GM12892 (cell line): ENCODE results near the gene CBFA2T3.

Experiments
- POLR2A ChIP-seq: IDR thresholded peaks from 2 replicates; pipeline ENCODE4 v1.6.1; 2011; ENCODE audit warnings: low read depth, low read length, control low read depth
- POLR2AphosphoS5 ChIP-seq: IDR thresholded peaks from 2 replicates; pipeline ENCODE4 v1.6.1; 2011; ENCODE audit warnings: low read depth, low read length, control low read depth

DNA sequence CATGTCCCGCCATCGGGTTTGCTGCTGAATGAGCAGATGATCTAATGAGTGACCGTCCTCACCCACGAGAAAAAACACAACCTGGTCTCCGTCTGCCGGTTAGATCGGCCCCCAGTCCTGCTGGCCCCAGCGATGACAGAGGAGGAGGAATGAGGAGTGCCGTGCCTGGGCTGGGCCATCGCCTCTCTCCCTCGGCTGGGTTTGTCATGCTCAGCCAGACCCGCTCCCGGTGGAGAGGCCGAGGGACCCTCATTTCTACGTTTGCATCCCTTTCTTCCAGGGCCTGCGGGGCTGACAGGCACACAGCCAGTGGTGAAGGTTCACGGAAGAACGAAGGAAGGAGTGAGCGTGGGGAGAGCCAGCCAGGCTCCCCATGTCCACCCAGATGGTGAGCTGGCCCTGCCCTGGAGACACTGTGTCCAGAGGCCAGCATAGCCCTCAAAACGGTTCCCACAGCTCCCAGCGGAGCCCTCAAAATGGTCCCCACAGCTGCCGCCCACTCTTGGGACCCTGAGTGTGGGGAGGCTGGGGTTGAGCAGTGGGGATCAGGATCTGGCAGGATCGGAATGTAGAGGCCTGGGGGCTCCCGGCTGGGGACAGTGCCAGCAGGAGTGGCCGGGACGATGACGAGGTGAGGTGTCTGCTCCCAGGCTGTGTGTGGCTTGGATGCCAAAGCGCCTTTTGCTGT lies 23.9 kb downstream of the CBFA2T3 start:
- TF ChIP-seq POLR2AphosphoS5 (no peak), POLR2A (no peak)
